ENCODE results near the gene ANK3.
A peak's percentile ranks its signal among the peaks of the same experiment; 100 is the strongest.

Gene ANK3

DNA sequence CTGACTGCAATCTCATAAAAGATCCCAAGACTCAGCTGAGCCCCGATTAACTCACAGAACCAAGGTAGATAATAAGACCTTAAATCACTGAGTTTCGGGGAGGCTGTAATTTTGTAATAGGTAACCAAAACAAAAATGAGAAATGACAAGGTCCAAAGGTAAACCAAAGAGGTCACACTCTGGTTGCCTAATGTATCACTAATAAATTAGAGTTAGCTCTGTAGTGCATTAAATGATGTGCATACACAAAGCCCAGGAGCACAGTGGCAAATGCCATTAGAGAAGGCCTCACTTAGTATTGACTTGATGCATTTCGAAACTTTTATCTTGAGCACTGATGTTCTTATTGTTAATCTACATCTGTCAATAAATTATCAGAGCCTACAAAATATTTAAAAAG is 245.6 kb downstream of the ANK3 start:
- H3K4me3 ChIP-seq (ENCODE audit: low read depth, low read length), result no peak overlapping the region
- in situ Hi-C loops (cut with HindIII; ENCODE audit: low sequenced_read_pairs), result no loop called here
- no peak for DNase-seq (ENCODE audit: low read depth)
- TF ChIP-seq, protein P1, sequence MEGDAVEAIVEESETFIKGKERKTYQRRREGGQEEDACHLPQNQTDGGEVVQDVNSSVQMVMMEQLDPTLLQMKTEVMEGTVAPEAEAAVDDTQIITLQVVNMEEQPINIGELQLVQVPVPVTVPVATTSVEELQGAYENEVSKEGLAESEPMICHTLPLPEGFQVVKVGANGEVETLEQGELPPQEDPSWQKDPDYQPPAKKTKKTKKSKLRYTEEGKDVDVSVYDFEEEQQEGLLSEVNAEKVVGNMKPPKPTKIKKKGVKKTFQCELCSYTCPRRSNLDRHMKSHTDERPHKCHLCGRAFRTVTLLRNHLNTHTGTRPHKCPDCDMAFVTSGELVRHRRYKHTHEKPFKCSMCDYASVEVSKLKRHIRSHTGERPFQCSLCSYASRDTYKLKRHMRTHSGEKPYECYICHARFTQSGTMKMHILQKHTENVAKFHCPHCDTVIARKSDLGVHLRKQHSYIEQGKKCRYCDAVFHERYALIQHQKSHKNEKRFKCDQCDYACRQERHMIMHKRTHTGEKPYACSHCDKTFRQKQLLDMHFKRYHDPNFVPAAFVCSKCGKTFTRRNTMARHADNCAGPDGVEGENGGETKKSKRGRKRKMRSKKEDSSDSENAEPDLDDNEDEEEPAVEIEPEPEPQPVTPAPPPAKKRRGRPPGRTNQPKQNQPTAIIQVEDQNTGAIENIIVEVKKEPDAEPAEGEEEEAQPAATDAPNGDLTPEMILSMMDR (IDR thresholded peaks at IDR 0.05; ENCODE audit: low read depth, low read length, missing control alignments), result no peak

DNA sequence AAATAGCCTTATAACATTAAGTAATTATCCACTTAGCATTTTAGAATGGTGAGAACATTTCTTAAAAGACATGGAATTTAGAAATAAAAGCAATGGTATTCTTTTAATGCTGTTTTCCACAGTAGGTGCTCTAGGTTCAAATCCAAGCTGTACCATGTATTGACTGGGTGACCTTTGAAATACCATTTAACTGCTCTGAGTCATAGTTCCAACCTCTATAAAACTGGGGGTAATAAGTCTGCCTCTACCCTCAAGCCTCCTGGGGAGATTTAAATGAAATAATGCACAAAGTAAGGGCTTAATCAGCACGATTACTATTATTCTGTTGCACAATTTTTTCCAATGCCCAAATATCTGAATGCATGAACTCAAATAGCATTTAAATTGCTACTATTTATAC is 246.9 kb downstream of the ANK3 start:
- no peak overlapping the region for H3K4me3 ChIP-seq (ENCODE audit: low read depth, low read length)
- in situ Hi-C loops (cut with HindIII; ENCODE audit: low sequenced_read_pairs), result no loop called here
- no peak for DNase-seq (ENCODE audit: low read depth)
- TF ChIP-seq, protein P1 (IDR thresholded peaks at IDR 0.05; ENCODE audit: low read depth, low read length, missing control alignments), result no peak

DNA sequence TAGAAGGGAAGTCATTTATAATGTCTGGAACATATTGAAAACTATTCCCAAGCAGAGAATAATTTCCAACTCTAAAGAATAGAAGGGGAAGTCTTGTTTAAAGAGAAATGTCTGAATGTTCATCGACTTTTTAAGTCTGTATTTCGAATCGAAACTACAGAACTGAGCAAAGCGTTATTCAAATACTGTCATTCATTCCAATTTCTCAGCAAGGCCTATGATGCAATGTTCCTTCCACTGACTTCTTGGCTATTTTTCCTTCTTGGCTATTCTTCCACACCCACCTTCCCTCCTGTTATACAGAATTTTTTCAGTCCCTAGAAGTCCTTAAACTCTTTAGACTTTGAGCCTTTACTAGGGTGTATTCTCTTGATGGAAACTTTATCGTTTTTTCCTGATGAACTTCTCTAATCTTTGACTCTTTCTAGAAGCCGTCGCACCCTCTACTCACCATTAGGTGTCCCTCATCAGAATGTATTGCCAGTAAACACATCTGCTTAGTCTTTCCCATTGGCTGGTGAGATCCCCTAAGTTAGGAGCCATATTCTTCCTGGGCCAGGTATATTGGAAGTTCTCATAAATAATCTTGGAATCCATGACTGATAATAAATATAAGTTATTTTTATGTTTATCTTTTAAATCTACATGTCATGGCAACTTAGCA is 247.6 kb downstream of the ANK3 start:
- DNase-seq (ENCODE audit: low read depth), result no peak
- in situ Hi-C loops (cut with HindIII; ENCODE audit: low sequenced_read_pairs), result no loop called here

DNA sequence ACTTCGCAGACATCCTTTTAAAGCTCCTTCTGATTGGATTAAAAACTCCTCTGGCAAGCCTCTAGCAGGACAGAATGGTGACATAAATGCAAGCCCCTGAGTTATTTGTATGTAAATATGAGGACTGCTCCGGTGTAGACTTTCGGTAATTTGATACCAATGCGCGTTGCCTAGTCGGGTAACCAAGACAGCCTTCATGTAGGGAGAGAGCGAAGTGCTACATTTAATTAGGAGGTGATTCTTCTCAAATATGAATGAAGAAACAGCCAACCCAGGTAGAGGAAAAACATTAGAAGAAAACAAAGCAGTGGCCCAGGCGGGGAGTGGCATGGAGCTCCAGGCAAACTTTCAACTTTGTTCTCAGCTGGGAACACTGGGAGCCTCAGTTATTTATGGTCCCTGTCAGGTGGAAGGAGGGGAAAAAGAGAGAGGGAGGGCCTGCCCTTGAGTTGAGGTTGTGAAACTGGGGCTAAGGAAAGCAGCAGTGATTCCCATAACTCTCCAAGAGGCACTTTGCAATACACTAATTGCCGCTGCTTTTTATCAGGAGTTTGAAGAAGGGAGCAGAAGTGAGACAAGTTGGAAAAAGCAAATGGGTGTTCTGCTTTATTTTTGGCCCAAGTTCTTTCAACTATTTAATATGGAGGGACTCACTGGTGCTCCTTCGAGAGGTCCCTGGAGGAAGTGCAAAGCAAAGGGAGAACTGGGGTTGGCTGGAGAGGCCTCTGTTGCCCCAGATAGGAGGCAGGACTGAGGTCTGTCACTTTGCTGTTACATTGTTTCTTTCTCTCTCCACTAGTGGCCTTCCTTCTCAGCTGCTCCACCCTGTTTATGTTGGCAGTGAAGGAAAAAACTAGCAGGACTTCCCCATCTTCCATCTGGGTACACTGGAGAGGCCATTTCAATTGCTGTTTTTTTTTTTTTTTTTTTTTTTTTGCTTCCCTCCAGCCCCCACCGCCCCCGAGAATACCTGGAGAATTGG is 248.7 kb downstream of the ANK3 start:
- in situ Hi-C loops (cut with HindIII; ENCODE audit: low sequenced_read_pairs), result no loop called here
- no peak for DNase-seq (ENCODE audit: low read depth)
- TF ChIP-seq, protein P1 (IDR thresholded peaks at IDR 0.05; ENCODE audit: low read depth, low read length, missing control alignments), result no peak
- H3K4me3 ChIP-seq (ENCODE audit: low read depth, low read length), result peak overlapping the region; percentile 17

More for the DNA sequence above, 247.6 kb downstream of the ANK3 start:
- H3K4me3 ChIP-seq (ENCODE audit: low read depth, low read length), result no peak overlapping the region
- TF ChIP-seq, protein P1 (IDR thresholded peaks at IDR 0.05; ENCODE audit: low read depth, low read length, missing control alignments), result no peak

DNA sequence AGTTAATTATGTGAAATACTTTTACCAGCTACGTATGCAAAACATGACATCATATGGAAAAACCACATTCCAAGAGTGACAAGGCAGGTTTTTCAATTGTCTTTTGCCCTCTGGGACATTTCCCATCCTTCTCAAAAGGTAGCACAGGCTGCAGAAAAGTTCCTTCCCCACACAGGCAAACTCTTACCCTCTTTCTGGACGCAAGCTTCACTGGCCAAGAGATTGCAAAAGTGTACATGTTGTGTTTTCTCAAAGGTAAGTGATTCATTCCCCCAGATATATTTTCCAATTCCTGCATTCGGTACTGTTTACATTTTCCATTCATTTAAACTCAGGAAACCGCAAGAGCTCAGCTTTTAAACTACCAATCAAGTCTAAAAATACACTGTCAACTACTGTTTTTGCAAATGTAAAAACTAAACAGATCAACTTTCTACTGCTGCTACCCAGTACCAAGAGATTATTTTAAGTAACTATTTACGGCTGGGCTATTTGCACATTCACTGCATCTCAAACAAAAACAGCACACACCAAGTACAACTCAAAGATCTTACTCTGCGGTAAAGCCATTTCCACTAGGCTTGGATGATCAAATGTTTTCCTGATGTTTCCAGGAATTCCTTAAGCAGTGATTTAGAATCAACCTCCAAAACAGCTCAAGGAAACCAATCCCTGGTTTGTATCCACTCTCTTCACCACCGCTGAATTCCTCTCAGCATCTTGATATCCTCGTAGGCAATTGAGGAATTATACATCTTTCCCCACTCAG is 249.7 kb downstream of the ANK3 start:
- in situ Hi-C loops (cut with HindIII; ENCODE audit: low sequenced_read_pairs), result no loop called here
- peak overlapping the region; percentile 17 for H3K4me3 ChIP-seq (ENCODE audit: low read depth, low read length)
- DNase-seq (ENCODE audit: low read depth), result peak; percentile 53
- TF ChIP-seq, protein P1 (IDR thresholded peaks at IDR 0.05; ENCODE audit: low read depth, low read length, missing control alignments), result no peak

DNA sequence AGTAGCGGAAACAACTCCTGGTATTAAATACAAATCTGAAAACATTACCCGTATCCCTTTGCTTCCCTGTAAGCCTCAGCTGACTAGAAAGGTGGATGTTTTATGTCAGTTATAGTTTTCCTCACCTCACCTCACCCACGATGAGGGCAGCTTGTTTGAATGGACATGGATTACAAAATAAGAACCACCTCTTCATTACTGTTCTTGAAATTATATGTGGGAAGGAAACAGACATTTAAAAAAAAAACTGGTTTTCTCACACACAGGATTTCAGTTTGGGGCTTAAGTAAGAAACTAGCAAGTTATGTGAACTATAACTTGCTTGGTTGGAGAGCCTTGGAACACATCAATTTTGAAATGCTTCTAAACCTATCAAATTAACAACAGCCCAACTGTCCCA is 250.4 kb downstream of the ANK3 start:
- in situ Hi-C loops (cut with HindIII; ENCODE audit: low sequenced_read_pairs), result no loop called here

More for the DNA sequence above, 250.4 kb downstream of the ANK3 start:
- peak overlapping the region; percentile 1 for H3K4me3 ChIP-seq (ENCODE audit: low read depth, low read length)
- DNase-seq (ENCODE audit: low read depth), result no peak
- TF ChIP-seq, protein P1 (IDR thresholded peaks at IDR 0.05; ENCODE audit: low read depth, low read length, missing control alignments), result no peak

Data from astrocyte of the cerebellum (primary cell).